GM12801 (cell line): Measurements from ENCODE around the gene GCH1.

Experiments
- CTCF ChIP-seq: IDR thresholded peaks from one replicate; pipeline ENCODE4 v1.5.1; 2011; ENCODE audit warnings: control low read depth; ENCODE audit not compliant: insufficient read length; ENCODE audit errors: extremely low read depth

Gene GCH1

GRCh38 chr14:54935100-54935499 is 32.5 kb upstream of the GCH1 start:
- TF ChIP-seq CTCF = no peak

- no peak for TF ChIP-seq CTCF
Measured at GRCh38 chr14:54933006-54933405, 30.4 kb upstream of the GCH1 start.

- no peak for TF ChIP-seq CTCF
Measured at GRCh38 chr14:54931598-54932340, 29.1 kb upstream of the GCH1 start.

- no peak for TF ChIP-seq CTCF
Measured at GRCh38 chr14:54931101-54931500, 28.5 kb upstream of the GCH1 start.

DNA sequence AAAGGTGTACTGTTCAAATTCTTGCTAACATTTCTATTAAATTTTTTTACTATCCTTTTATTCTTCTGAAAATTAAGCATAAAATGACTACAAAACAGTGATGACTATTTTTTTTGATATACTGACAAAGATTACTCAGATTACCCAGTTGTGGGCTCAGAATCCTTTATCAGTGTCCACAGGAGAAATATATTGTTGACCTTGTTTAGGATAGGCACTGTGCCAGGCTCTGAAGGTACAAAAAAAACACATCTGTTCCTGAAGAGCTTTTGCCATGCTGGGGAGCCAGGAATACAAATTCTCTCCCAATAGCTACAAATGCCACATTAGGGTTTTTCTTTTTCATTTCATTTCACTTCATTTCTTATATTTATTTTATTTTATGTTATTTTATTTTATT is 26.9 kb upstream of the GCH1 start:
- TF ChIP-seq CTCF = no peak

- no peak for TF ChIP-seq CTCF
Measured at GRCh38 chr14:54928216-54928615, 25.6 kb upstream of the GCH1 start.

DNA sequence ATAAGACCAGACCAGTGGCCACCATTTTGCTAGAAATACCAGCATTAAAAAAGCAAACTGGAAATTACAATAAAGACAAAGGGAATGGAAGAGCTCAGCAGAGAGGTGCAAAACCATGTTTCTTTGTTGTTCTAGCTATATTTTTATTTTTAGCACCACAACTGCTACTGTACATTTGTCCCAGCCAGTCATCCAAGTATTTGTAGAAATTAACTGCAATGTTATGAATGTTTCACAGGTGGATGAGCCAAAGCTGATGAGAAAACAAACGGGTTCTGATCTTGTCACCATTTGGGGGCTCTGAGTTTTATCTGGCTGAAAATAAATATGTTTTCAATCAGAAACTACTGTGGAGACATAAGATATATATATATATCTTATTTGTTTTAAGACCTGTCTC is 24.9 kb upstream of the GCH1 start:
- TF ChIP-seq CTCF = no peak
